ENCODE results near the gene LSP1.

DNA sequence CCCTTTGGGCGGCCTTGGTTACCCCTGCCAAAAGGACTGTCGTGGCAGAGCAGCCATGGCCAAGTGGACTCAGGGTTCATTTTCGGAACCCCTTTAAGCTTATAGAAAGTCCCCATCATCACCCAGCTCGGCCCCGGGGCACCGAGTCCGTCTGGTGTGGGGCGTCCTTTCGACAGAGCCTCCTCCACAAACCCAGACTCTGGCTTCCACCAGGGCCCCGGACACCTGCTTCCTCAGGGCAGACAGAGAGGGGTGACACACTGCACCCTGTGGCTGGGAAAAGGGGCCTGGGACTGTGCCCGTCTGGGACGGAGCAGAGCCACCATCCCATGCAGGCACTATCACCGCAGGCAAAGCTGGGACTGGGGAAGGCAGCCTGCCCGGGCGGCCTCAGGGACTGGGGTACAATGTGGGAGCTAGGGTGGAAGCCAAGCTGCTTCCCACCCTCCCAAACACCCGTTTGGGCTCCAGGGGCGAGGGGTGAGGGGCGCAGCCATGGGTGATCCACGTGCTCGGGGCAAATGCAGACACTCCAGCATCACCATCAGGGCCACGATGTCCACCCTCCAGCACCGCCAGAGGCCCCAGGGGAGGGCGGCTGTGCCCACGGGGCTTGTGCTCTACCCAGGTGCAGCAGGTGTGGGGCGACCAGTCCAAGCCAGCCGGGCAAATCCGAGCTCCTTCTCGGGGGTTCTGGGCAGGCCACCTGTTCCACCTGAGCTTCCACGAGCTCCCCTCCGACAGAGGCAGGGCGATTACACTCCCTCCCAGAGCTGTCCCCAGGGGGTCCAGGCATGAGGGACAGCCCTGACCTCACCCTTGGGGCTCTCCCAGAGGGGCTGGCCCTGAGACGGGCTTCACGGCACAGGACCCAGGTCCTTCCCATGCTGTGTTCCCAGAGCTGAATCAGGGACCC, 82.5 kb downstream of the LSP1 start:
- no peak for TF ChIP-seq CTCF (IDR thresholded peaks at IDR 0.05; ENCODE audit: poor library complexity, severe bottlenecking)
- TF ChIP-seq EP300 (conservative IDR thresholded peaks at IDR 0.05; ENCODE audit: poor library complexity, severe bottlenecking) = no peak
- no peak for TF ChIP-seq RAD21 (conservative IDR thresholded peaks at IDR 0.05)
- TF ChIP-seq, protein P1, sequence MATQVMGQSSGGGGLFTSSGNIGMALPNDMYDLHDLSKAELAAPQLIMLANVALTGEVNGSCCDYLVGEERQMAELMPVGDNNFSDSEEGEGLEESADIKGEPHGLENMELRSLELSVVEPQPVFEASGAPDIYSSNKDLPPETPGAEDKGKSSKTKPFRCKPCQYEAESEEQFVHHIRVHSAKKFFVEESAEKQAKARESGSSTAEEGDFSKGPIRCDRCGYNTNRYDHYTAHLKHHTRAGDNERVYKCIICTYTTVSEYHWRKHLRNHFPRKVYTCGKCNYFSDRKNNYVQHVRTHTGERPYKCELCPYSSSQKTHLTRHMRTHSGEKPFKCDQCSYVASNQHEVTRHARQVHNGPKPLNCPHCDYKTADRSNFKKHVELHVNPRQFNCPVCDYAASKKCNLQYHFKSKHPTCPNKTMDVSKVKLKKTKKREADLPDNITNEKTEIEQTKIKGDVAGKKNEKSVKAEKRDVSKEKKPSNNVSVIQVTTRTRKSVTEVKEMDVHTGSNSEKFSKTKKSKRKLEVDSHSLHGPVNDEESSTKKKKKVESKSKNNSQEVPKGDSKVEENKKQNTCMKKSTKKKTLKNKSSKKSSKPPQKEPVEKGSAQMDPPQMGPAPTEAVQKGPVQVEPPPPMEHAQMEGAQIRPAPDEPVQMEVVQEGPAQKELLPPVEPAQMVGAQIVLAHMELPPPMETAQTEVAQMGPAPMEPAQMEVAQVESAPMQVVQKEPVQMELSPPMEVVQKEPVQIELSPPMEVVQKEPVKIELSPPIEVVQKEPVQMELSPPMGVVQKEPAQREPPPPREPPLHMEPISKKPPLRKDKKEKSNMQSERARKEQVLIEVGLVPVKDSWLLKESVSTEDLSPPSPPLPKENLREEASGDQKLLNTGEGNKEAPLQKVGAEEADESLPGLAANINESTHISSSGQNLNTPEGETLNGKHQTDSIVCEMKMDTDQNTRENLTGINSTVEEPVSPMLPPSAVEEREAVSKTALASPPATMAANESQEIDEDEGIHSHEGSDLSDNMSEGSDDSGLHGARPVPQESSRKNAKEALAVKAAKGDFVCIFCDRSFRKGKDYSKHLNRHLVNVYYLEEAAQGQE (IDR thresholded peaks at IDR 0.05; ENCODE audit: borderline replicate concordance) = no peak
- no peak for TF ChIP-seq EZH2 (IDR thresholded peaks at IDR 0.05; ENCODE audit: borderline replicate concordance, insufficient read depth, low read length, poor library complexity, severe bottlenecking)
- no peak for TF ChIP-seq SMC3 (conservative IDR thresholded peaks at IDR 0.05; ENCODE audit: poor library complexity)
- no peak for TF ChIP-seq POLR2AphosphoS5 (IDR thresholded peaks at IDR 0.05)
- TF ChIP-seq TAF1 (IDR thresholded peaks at IDR 0.05; ENCODE audit: low read depth) = no peak

Measured in neural cell (in vitro differentiated cells).